Activated CD8-positive, alpha-beta memory T cell treated with anti-CD3 and anti-CD28 coated beads for 4 hours (primary cell): Measurements from ENCODE around the gene SLC25A51.

Experiments
- DNase-seq, 2 donors: peaks; one replicate each; pipeline ENCODE4 v3.0.0-alpha.2; 2020; ENCODE audit warnings: low read depth in 2 of 2

SLC25A51 gene

DNA sequence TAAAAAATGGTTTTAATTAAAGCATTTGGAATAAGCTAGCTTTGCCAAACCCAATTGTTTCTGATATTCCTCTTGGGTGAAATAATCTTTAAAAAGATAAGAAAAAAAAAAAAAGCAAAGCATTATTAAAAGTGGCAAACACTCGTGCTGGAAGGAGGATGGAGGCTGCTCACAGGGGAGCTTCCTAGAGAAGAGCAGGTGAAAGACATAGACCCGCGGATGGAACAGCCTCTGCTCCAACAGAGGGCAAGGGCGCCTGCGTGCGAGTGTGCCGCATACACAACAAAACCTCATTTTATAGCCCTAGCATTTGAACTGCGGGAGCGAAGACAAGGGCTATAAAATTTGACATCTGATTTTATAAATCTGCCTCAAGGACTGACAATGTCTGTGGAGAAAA, 33.4 kb upstream of the SLC25A51 start:
- DNase-seq = no peak

DNA sequence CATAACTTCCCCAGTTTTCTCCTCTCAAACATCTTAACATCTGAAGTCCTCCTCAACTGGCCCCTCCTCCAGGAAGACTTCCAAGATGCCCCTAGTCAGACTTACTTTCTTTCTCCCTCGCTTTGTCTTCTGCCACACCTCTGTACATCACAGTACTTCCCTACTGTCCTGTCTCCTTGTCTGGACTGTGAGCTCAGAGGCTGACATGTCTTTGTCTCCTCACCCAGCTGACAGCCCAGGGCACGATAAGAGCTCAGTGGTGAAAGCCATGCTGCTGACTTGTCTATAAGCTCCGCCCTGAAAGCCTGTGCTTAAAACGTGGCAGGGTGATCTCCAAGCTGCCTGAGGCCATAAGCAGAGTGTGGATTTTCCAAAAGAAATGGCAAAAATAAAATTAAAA, 33.0 kb upstream of the SLC25A51 start:
- no peak for DNase-seq

DNA sequence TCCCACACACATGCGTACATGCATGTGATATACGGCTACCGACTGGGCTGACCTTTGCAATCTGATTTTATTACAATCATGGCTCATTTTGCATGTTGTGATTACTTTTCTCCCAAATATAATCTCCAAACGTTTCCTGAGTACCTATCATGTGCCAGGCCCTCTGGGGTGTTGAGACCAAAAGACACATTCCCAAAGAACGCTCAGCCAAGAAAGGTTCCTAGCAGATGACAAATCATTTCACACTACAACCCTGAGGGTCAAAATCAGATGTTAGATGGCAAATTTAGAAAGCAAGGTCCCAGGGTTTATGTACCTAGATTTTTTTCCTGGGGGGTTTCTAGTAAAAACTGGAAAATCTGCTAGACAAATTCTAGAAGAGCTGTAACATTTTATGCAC, 32.4 kb upstream of the SLC25A51 start:
- no peak for DNase-seq

DNA sequence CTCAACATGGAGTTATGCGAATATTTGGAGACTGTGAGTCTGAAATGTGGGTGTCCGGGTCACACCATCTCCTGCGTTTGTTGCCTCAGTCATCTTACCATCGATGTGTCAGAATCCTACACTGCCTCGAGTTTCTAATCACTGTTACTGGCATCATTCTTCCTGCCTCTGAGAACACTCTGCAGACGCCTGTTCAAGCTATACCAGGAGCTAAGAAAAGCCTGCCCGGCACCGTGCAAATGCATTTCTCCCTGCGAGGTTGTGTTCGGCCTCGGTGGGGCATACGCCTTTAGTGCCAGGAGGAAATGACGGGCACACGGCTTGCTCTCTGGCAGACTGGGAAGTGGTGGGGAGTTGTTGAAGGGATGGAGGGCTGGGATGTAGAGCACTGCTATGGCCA, 31.2 kb upstream of the SLC25A51 start:
- DNase-seq = no peak

DNA sequence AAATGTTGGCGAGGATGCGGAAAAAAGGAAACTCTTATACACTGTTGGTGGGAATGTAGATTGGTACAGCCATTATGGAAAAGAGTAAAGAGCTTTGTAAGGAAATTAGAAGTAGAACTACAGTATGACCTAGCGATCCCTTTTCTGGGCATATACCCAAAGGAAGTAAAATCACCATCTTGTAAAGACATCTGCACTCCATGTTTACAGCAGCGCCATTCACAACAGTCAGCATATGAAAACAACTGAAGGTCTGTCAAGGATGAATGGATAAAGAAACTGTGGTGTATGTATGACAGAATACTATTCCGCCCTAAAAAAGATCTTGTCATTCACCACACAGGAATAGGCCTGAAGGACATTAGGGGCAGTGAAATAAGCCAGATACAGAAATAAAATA, 27.7 kb upstream of the SLC25A51 start:
- DNase-seq = no peak

DNA sequence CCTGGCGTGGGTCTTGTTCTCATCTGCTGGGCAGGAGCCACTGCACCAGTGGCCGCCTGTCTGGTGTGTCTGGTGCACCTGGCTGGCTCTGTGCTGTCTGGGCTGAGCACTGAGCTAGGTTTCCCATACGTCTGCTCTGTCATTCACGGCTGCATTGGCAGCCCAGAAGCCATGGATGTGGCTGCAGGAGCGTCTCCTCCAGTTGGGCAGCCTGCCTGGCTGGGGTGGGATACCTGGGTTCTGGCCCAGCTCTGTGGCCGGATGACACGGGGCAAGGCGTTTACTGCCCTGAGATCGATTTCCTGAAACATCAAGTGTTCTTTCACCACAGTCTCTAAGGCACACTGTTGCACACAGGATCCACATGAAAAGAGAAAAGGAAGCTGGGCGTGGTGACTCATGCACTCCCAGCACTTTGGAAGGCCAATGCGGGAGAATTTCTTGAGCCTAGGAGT, 25.5 kb upstream of the SLC25A51 start:
- DNase-seq = no peak

DNA sequence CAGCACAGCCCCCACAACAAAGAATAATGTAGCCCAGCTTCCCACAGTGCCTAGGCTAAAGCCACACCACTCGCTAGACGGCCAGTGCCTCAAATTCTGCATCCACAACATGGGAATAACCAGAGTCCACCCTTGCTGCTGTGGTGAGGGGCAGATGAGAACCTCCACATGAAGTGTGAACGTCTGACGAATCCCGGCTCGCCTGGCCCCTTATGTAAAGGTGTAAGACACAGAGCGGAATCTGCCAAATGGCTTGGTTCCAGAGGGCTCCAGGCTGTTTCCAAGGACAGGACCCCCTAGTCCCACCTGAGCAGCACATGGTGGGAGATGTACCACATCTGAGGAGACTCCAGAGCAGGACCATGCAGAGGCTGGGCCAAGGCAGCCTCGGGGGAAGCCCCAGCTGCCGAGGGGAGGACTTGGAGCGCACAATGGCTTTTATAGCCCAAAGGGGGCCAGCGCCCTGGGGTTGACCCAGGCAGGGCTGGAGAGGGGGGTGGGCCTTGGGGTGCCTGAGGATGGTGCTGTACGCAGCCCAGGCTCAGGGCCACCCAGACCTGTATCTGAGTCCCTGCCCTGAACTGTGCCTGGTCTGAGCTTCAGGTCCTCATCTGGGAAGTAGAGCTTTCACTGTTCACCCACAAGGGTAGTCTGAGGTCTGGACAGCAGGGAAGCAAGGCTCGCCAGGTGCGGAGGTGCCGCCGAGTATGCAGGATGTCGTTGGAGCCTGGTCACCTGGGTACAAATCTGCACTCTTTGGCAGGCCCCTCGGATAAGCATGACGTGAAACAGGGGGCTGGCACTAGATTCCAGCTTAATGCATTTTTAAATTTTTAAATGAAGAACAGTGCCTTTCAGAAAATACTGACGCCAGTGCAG, 24.9 kb upstream of the SLC25A51 start:
- no peak for DNase-seq

DNA sequence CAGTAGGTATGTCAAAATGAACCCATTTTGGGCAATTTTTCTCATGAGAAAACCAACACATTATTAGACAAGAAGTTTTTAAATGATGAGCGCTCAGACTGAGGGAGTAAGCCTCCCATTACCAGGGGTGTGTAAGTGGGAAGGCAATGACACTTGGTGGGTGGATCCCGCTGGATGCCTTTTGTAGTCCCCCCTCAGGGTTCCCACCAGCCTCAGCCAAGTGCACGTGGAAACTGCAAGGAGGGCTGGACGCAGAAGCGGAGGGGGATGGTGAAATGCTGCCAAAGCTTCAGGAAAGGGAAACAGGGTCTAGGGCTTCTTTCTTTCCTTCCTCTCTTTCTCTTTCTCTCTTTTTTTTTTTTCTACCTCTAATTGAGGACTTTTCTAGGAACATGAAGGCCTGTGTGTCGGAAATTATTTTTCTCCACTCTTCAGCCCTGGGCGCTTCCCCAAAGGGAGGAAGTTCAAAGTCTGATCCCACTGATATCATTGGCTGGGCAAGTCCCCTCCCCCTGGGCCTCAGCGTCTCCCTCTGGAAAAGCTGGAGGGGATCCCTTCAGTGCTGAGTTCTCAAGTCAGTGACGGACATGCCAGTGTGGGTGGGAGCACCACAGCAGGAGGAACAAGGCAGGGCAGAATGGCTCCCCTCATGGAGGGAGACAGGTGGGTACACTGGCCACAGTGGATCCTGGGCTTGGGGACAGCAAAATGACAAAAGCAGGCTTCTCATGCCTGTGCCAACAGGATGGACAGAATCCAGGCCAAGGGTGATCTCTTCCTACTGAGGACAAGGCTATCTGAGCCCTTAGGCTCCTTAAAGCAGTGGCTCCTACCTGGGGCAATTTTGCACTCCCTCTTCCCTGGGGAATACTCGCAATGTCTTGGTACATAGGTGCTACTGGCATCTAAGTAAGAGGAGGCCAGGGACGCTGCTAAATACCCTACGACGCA, 23.9 kb upstream of the SLC25A51 start:
- DNase-seq = no peak

DNA sequence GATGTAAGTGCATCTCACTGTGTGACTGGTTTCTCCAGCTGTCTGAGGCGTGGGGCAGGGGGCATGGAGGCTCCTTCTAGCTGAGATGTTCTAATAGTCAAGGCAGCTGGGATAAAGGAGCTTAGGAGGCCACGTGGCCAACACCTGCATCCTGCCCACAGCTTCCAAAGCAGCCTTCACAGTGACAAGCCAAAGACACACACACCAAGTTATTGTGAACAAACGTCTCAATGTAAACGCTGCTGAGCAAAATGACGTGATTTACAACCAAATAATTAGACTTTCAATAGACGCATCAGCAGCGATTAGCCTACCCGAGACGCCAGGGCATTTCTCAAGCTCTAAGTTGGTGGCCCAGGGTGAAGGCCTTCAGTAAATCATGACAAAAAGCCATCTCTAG, 23.2 kb upstream of the SLC25A51 start:
- no peak for DNase-seq

DNA sequence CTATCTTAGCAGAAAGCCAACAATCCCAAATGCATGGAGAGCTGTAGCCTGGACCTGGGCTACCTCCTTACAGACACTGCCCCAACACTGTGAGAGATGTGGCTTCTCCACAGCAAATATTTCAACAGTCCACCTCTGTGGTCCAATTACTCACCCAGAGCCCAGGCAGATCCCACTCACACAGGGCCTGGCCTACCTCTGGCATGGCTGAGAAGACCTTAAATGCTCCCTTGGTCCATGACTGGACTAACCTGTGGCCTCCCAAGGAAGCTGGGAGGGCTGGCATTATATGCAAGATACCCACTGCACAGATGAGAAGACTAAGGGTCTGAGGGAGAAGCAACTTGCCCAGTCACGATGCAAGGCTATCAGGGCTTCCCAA, 22.8 kb upstream of the SLC25A51 start:
- DNase-seq = no peak

DNA sequence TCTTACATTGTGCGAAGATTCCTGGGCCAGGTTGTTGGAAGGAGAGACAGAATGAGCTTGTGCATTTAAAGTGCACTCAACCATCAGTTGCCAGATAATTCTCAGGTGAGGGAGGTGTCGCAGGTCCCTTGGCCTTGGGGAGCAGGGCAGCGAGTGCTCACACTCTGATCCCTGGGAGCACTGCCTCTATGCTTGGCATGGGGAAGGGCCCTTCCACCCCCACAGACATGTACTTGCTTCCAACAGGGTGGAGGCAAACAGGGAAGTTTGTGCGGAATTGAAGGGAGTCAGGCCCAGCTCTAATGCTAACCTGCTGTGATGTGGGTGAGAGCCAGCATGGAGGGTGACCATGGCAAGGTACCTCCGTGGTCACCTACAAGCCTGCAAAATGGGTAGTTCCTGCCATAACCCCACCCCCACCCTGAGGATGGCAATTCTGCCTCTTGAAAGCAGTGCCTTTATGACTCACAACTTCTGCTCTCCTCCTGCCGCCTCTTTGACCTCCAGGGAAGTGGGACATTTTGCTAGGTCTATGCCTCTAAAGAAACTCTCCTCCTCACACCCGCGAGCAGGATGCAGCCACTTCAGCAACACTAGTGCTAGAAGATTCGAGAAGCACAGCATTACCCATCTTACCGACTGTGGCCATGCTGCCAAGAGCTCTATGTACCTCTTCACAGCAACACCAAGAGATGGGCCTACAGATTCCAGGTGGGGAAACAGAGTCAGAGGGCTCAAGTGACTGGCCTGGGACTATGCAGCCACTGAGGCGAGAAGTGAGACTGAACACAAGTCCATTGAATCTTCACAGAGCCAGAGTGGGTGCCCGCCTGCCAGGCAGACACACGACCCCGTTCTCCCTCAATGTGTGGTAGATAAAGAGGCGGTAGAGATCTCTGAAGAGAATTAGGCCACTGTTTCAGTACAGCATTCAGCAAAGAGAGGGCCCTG, 22.1 kb upstream of the SLC25A51 start:
- no peak for DNase-seq

DNA sequence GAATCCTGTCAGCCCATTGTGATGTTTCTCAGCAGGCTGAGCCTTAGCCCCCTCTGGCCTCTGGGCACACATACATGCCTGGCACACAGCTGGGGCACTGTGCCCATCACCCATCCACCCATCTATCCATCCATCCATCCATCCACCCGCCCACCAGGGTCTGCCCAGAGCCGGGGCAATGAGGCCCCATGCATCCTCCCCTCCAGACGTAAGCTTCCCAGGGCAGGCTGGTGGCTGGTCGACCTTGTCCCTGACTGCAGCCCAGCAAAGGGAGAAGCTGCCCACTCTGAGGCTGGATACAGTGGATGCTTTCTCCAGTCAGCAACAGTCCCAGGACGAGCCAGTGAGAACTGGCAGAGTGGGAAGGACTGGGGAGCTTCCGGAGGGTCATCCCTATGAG, 21.1 kb upstream of the SLC25A51 start:
- DNase-seq = no peak

DNA sequence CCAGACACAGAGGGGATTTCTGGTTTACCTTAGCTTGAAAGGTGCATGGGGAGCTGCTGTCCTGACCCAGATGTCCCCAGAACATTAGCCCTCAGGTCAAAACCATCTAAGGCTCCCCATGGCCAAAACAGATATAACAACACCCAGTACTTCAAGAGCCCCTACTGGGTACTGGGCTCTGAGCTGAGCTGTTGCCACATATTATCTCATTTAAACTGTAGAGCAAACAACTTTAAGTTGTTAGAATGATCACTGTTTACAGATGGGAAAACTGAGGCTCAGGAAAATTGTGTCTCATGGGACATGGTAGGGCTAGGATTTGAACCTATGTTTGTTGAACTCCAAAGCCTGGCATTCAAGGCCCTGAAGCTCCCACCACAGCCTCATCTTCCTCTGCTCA, 20.6 kb upstream of the SLC25A51 start:
- no peak for DNase-seq

DNA sequence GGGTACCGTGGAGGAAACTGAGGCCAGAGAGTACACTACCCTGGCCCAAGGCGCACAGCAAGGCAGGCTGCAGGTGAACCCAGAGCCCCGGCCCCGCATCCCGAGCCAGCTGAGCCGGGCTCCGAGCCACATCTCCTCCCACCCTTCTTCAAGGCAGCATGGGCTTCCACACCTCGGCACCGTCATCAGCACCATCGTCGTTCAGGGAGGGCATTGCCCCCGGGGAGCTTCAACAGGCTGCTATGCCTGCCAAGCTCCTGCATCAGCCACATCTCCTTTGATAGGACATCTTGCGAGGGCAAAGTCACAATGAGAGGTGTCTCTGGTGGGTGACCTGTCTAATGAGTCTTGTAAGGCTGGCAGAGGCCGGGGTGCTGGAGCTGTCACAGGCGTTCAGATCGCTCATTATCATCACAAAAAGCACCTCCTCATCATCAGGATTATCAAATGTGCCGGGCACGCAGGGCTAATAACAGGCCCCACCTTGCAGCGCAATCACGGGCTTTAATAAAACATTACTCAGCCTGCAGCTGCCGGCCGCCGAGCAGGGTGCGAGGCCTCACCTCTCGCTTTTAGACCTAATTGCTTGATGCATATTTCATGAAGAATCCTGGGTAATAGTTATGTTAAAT, 20.0 kb upstream of the SLC25A51 start:
- no peak for DNase-seq

DNA sequence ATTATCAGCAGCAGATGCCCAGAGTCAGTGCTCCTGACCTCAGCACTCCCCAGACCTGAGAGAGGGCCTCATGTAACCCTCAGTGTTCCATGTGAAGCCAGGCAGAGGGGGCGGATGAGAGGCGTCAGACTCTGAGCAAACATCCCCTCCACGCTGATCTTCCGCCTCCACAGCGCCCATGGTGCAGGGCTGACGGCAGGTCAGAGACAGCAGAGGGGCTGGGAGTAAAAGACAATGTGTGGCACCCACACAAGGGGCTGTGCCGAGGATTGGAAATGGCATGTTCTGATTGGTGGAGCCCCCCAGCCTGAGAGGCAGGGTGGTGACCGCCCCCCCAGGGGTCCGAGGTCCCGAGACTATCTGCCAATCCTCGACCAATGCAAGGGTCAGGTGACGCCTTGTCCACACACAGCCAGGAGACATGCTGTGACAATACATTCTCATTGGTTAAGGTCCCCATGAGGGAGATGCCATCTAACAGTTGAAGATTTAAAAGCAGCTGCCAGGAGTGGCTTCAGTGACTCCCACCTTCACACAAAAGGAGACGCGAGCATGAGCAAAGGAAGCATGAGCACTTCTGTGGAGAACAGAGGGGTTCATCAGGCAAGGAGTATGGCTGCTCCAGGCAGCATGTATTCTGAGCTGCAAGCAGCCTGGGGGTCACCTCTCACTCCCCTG, 19.3 kb upstream of the SLC25A51 start:
- DNase-seq = no peak

DNA sequence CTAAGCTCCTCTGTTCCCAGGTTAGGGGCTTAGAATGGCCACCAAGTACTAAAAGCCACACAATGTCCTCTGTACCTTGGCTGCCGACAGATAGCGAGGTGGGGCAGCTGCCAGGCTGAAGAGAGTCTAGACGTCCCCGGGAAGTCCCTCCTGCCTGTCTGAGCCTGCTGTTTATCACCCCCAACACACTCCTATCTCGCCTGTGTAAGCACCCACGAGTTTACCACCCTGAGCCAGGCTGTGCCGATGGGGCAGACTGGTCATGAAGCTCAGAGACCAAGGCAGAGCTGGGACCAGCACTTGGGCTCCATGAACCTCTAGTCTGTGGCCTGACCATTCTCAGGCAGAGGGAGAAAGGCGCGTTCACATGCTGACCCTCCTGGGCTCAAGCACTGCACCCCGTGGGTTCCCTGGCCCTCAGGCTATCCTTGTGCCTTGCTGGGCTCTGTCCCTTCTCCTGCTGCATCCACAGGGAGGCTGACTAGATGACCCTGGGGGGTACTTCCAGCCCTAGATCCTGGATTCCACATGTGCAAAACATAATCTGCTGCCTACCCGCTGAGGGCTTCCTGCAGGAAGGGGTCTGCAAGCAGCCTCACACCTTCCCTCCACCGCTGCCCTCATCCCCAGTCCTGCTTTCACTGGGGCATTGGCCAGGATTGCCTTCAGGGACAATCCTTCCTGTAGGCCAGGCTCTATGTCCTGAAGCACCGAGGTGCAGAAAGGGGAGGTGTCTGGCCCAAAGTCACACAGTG, 18.6 kb upstream of the SLC25A51 start:
- no peak for DNase-seq

DNA sequence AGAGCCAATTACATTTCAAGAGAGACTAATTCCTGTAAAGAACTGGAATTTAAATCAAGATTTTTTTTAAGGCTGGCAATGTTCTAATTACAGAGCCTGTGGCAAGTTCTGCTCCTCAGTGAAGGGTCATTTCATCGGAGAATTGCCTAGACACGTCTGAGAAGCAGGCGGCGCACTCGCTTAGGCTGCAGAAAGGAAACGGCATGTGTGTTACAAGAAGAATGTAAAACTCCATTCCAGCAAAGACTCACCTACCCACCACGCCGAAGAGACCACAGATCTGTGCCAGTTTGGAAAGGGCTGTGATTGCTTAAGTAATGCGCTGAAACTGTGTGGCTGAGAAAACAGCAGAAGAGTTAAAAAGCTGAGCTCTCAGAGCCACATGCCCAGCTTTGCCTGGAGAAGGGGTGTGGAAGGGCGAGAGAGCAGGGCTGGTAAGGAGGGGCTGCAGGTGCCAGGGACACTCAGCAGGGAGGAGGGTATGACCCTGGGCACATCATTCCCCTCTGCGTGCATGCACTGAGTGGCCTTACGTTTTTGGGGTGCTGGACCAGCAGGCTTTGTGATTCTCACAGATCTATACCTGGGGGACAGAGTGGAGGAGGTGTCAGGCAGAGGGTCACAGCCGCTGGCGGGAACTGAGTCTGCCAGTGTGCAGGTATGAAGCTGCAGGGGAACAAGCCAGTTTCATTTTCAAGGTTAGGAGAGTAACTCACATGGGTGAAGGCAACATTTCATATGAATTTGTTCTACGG, 17.8 kb upstream of the SLC25A51 start:
- DNase-seq = no peak

DNA sequence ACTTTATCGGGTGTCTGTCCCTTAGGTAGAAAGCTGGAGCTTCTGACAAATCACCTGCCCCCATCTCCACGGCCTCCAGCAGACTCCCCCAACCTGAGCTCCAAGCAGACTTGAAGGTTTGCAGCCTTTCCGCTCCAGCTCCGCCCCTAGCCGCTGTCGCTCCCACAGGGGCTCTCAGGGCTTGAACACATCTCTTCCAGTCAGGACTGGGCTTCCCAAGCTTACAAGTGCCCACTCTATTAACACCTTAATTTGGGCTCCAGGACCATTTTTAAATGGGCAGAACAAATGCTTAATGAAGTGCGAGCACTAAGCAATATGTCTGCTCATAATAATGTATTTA, 17.2 kb upstream of the SLC25A51 start:
- no peak for DNase-seq

DNA sequence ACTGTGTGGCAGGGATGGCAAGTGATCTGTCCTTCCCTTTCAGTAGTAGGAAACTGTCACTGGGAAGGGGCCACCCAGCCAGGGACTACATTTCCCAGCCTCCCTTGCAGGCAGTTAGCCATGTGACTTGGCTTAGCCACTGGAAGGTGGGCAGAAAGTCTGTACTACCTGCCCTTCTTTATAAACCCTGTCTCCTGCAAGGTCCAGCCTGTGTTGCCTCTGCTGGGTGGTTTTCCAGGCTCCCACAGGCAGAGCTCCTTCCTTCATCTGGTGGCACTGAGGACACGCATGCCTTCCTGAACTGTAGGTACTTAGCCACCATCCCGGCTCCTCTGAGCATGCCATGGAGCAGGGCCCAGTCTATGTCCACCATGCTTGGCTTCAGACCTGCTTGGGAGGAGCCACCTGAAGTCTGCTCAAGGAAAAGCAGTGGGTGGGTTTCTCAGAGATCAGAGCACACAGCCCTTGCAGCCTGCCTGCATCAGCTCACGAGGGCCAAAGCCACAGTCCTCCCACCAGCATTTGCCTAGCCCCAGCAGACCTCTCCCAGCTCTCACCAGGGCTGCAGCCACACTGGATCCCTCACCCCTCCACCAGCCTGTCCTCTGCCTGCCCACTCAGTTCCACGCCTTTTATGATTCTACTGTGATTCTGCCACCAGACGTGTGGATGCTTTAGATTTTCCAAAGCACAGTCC, 16.7 kb upstream of the SLC25A51 start:
- DNase-seq = no peak
